ENCODE results near the gene PRSS27.
"Not testable (repeated sequence)": the region's sequence is repeated elsewhere in the genome, so short reads cannot be mapped to it uniquely, and the experiment has no call there.

PRSS27 gene

DNA sequence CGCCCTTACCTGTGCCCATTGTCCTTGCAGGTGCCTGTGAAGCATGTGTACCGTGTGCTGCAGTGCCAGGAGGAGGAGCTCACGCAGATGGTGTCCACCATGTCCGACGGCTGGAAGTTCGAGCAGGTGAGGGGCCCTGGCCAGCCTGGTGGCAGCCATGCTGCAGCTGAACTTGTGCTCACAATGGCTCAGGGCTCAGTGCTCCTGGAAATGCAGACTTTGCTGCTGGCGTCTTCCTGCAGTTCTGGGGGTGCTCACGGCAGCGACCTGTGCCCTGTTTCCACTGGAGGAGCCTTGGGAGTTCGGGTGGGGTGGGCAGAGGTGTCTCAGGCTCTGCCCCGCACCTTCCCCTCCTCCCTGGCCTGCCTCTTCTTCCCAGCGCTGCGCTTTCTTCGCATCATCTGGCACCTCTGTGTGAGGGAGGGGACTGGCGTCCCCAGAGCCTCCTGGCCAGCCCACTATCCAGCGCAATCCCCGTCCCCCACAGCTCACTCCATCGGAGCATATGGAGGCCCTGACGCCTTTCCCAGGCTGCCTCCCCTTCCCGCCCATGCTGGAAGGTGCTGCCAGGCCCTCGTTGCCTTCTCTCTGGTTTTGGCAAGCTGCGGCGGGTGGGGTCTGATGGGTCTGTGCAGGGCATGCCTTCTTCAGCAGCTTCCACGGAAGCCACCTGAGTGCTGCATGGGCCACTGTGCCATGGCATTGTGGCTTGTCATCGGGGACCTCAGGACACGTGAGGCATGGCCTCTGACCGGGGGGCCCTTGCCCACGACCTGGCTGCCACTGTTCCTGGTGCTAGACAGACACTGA is 20.0 kb downstream of the PRSS27 start:
- Histone ChIP-seq H3K9me3 (ENCODE audit: control insufficient read depth, low read length) (no peaks in the 10 kb centered on the region), H3K36me3 (ENCODE audit: control insufficient read depth, insufficient read depth, low read length) (peaks cover 59% of the 10 kb centered on the region), H3K4me1 (ENCODE audit: control insufficient read depth, insufficient read depth, low read length, poor library complexity, severe bottlenecking) (no peaks in the 10 kb centered on the region), H3K27ac (ENCODE audit: low read depth, low read length, severe bottlenecking) (no peak overlapping the region), H3K4me3 (ENCODE audit: extremely low read depth, insufficient read depth, low read length, poor library complexity, severe bottlenecking) (no peak overlapping the region)
- 96 to 97% methylated on average over 15 to 19 of the region's 28 CpGs for WGBS, 2 experiments (ENCODE audit: insufficient coverage in 2 of 2)

- H3K4me3 ChIP-seq (ENCODE audit: extremely low read depth, insufficient read depth, low read length, poor library complexity, severe bottlenecking) = no peak overlapping the region
- H3K9me3 ChIP-seq (ENCODE audit: control insufficient read depth, low read length) = no peaks in the 10 kb centered on the region
- no peak overlapping the region for H3K27ac ChIP-seq (ENCODE audit: low read depth, low read length, severe bottlenecking)
- H3K36me3 ChIP-seq (ENCODE audit: control insufficient read depth, insufficient read depth, low read length) = peaks cover 54% of the 10 kb centered on the region
- WGBS, 2 experiments (ENCODE audit: insufficient coverage in 2 of 2) = 93 to 95% methylated on average over 28 to 29 of the region's 32 CpGs
- no peaks in the 10 kb centered on the region for H3K4me1 ChIP-seq (ENCODE audit: control insufficient read depth, insufficient read depth, low read length, poor library complexity, severe bottlenecking)
Observed at GRCh38 chr16:2698965-2699750, 20.9 kb downstream of the PRSS27 start.

DNA sequence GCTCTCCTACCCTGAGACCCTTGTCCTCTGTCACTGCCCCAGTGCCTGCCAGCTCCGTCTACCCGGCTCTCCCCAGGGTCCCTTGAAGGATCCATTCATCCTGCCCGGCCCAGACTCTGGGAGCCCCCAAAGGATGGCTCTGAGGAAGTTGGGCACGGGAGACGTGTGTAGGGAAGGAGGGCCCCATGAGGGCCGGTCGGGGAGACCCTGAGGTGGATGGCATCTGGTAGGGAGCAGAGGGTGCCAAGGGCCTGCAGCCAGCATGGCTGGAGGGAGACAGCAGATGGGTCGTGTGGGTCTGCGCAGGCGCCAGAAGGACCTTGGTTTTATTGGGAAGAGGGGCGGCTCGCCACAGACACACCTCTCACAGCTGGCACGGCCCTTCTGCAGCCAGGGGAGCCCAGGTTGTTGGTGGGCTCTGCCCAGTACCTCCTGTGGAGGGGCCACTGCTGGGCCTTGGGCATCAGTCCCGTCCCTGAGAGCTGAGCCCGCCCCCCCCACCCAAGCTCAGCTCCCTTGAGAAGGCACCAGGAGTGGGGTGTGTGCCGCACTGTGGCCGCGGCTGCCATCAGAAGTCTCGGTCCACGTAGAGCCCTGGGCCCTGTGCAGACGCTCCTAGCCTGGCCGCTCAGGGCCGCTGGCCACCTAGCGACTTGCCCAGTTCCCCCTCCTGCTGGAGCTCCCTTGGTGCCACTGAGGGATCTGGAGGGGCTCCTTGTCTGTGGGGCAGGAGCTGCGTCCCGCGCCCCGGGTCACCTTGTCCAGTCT is 21.7 kb downstream of the PRSS27 start:
- Histone ChIP-seq H3K9me3 (ENCODE audit: control insufficient read depth, low read length) (no peaks in the 10 kb centered on the region), H3K4me3 (ENCODE audit: extremely low read depth, insufficient read depth, low read length, poor library complexity, severe bottlenecking) (no peak overlapping the region), H3K36me3 (ENCODE audit: control insufficient read depth, insufficient read depth, low read length) (peaks cover 48% of the 10 kb centered on the region), H3K4me1 (ENCODE audit: control insufficient read depth, insufficient read depth, low read length, poor library complexity, severe bottlenecking) (no peaks in the 10 kb centered on the region), H3K27ac (ENCODE audit: low read depth, low read length, severe bottlenecking) (no peak overlapping the region)
- 89 to 96% methylated on average over 16 to 27 of the region's 28 CpGs for WGBS, 2 experiments (ENCODE audit: insufficient coverage in 2 of 2)

DNA sequence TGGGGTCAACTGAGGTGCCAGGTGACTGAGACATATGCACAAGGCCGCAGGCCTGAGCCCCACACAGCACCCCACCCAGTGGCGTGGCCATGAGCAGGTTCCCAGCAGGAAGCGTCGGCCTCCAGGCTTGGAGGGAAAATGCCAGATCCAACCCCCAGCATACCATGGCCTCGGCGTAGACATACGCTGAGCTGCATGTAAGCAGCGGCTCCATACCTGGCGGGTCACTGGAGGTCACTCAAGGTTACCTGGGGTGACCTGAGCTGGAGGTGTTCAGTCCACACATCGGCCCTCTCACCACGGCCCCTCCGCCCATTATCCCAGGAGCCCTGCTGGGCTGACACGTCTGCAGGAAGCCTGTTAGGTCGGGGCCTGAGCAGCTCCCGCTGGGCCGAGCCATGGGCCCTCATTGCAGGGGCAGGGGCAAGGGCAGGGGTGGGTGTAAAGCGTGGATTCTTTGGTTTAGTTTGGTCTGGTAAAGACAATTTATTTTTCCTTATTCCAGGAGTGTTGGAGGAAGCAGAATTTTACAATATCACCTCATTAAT is 22.5 kb downstream of the PRSS27 start:
- Histone ChIP-seq H3K27ac (ENCODE audit: low read depth, low read length, severe bottlenecking) (no peak overlapping the region), H3K4me3 (ENCODE audit: extremely low read depth, insufficient read depth, low read length, poor library complexity, severe bottlenecking) (no peak overlapping the region), H3K4me1 (ENCODE audit: control insufficient read depth, insufficient read depth, low read length, poor library complexity, severe bottlenecking) (no peaks in the 10 kb centered on the region), H3K36me3 (ENCODE audit: control insufficient read depth, insufficient read depth, low read length) (peaks cover 48% of the 10 kb centered on the region), H3K9me3 (ENCODE audit: control insufficient read depth, low read length) (no peaks in the 10 kb centered on the region)
- WGBS, 2 experiments (ENCODE audit: insufficient coverage in 2 of 2) = 92 to 96% methylated on average over 11 to 14 of the region's 17 CpGs

GRCh38 chr16:2696601-2697250 is 23.3 kb downstream of the PRSS27 start:
- H3K9me3 ChIP-seq (ENCODE audit: control insufficient read depth, low read length); H3K4me3 ChIP-seq (ENCODE audit: extremely low read depth, insufficient read depth, low read length, poor library complexity, severe bottlenecking); H3K27ac ChIP-seq (ENCODE audit: low read depth, low read length, severe bottlenecking); H3K4me1 ChIP-seq (ENCODE audit: control insufficient read depth, insufficient read depth, low read length, poor library complexity, severe bottlenecking): not testable (repeated sequence)
- WGBS, 2 experiments (ENCODE audit: insufficient coverage in 2 of 2) = 91 to 94% methylated on average over 24 to 25 of the region's 37 CpGs
- H3K36me3 ChIP-seq (ENCODE audit: control insufficient read depth, insufficient read depth, low read length) = peaks cover 51% of the 10 kb centered on the region

GRCh38 chr16:2692948-2693651 is 26.9 kb downstream of the PRSS27 start:
- no peak overlapping the region for H3K27ac ChIP-seq (ENCODE audit: low read depth, low read length, severe bottlenecking)
- no peaks in the 10 kb centered on the region for H3K4me1 ChIP-seq (ENCODE audit: control insufficient read depth, insufficient read depth, low read length, poor library complexity, severe bottlenecking)
- no peaks in the 10 kb centered on the region for H3K9me3 ChIP-seq (ENCODE audit: control insufficient read depth, low read length)
- no peak overlapping the region for H3K4me3 ChIP-seq (ENCODE audit: extremely low read depth, insufficient read depth, low read length, poor library complexity, severe bottlenecking)
- WGBS, 2 experiments (ENCODE audit: insufficient coverage in 2 of 2) = 87 to 93% methylated on average over 14 to 15 of the region's 24 CpGs
- H3K36me3 ChIP-seq (ENCODE audit: control insufficient read depth, insufficient read depth, low read length) = peaks cover 37% of the 10 kb centered on the region

DNA sequence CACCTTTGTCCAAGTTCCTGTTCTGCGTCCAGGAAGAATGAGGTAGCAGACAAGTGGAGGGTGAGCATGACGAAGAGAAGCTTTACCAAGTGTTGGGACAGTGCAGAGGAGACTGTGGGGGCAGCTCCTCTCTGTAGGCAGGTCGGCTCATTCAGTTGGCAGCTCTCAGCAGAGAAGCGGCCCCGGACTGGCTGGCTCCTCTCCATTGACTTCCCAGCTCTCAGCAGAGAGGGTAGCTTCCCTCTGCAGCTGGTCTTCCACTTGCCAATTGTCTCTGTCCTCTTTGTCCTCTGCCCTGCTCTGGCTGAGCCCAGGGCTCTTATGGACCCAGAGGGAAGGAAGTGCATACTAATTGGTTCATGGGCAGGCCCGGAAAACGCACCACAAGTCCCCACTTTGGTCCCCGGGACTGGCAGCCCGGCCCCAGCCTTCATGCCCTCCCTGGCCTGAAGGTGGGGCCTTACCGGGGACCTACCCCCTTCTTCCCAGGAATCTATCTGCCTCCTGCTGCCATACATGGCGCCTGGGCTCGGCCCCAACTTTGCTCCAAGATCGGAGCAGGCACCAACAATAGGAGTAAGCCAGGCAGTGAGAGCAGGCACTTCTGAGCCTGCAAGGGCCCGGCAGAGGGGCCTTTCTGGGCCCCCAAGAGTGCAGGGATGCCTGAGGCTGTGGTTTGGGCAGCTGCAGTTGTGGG is 27.6 kb downstream of the PRSS27 start:
- WGBS, 2 experiments (ENCODE audit: insufficient coverage in 2 of 2) = 91 to 95% methylated on average over 12 to 14 of the region's 14 CpGs
- no peak overlapping the region for H3K4me3 ChIP-seq (ENCODE audit: extremely low read depth, insufficient read depth, low read length, poor library complexity, severe bottlenecking)
- no peak overlapping the region for H3K27ac ChIP-seq (ENCODE audit: low read depth, low read length, severe bottlenecking)
- no peaks in the 10 kb centered on the region for H3K4me1 ChIP-seq (ENCODE audit: control insufficient read depth, insufficient read depth, low read length, poor library complexity, severe bottlenecking)
- no peaks in the 10 kb centered on the region for H3K9me3 ChIP-seq (ENCODE audit: control insufficient read depth, low read length)
- H3K36me3 ChIP-seq (ENCODE audit: control insufficient read depth, insufficient read depth, low read length) = peaks cover 32% of the 10 kb centered on the region

DNA sequence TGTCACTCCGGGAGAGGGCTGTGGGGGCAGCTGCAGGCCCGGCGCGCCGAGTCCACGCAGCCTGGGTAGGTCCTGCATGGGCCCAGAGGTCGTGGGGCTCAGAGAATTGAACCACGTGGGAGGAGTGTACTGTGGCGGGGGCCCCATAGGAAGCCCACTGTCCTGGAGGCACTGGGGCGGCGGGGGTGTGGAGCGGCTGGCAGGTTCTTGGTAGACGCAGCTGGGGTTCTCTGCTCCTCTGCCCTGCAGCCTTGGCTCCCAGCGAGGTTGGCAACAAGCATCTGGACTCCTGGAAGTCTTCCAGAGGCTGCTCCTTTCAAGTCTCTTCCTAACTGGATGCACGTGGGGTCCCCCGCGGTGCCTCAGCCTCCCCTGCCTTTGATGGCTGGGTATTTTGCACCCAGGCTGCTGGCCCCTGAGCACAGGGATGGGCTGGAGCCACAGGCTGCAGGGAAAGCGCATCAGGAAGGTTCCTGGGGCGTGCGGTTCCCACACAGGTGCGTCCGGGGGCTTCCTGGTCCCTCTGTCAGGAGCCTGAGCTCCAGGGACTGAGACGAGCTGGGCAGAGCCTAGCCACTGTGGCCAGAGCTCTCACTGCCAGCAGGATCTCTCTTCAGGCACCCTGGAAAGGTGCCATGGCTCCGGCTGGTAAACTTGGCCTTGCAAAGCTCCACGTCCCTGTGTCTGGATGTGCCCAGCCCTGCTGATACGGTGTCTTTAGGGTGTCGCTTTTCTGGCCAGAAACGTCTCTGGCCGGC is 28.4 kb downstream of the PRSS27 start:
- Histone ChIP-seq H3K36me3 (ENCODE audit: control insufficient read depth, insufficient read depth, low read length) (peaks cover 27% of the 10 kb centered on the region), H3K4me3 (ENCODE audit: extremely low read depth, insufficient read depth, low read length, poor library complexity, severe bottlenecking) (no peak overlapping the region), H3K9me3 (ENCODE audit: control insufficient read depth, low read length) (no peaks in the 10 kb centered on the region), H3K27ac (ENCODE audit: low read depth, low read length, severe bottlenecking) (no peak overlapping the region), H3K4me1 (ENCODE audit: control insufficient read depth, insufficient read depth, low read length, poor library complexity, severe bottlenecking) (no peaks in the 10 kb centered on the region)
- WGBS, 2 experiments (ENCODE audit: insufficient coverage in 2 of 2) = 95 to 96% methylated on average over 29 of the region's 29 CpGs

DNA sequence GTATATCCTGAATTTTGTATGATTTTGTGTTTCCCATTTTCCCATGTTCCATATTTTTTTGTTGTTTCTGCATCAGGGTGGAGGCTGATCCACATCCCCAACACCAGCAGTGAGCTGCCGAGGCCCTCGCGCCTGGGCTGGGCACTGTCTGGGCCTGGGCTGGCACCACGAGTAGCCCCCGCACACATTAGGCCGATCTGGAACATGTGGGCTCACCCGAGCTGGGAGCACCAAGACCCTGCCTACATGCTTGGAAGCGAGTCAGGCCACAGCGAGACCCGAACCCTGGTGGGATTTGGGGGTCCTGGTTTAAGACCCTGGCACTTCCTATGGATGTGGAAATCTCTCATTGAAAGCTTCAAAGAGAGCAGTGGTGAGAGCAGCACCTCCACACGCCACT is 29.2 kb downstream of the PRSS27 start:
- H3K27ac ChIP-seq (ENCODE audit: low read depth, low read length, severe bottlenecking) = no peak overlapping the region
- 96 to 99% methylated on average over 11 of the region's 11 CpGs for WGBS, 2 experiments (ENCODE audit: insufficient coverage in 2 of 2)

More for the DNA sequence above, 29.2 kb downstream of the PRSS27 start:
- no peaks in the 10 kb centered on the region for H3K4me1 ChIP-seq (ENCODE audit: control insufficient read depth, insufficient read depth, low read length, poor library complexity, severe bottlenecking)
- no peaks in the 10 kb centered on the region for H3K9me3 ChIP-seq (ENCODE audit: control insufficient read depth, low read length)
- no peak overlapping the region for H3K4me3 ChIP-seq (ENCODE audit: extremely low read depth, insufficient read depth, low read length, poor library complexity, severe bottlenecking)
- H3K36me3 ChIP-seq (ENCODE audit: control insufficient read depth, insufficient read depth, low read length) = peaks cover 27% of the 10 kb centered on the region
